Measurements from ENCODE around the gene CCDC12. TPM values are rescaled to one million over a fixed set of nuclear protein-coding genes. Genes with fewer than 3 reads are reported as not detected.
A peak's percentile ranks its signal among the peaks of the same experiment; 100 is the strongest.

CCDC12 gene
- total RNA-seq, 4 donors from 2014 or later, result 55.5 to 87.5 (median 67.5) TPM

GRCh38 chr3:46958467-46959160 lies 17.9 kb downstream of the CCDC12 start:
- Histone ChIP-seq H3K4me3 (no peak overlapping the region), H3K36me3 (peaks cover 0 to 27% (median 0%) of the 10 kb centered on the region in 3 donors), H3K9me3 (no peaks in the 10 kb centered on the region), H3K4me1 (peaks cover 36 to 80% (median 65%) of the 10 kb centered on the region in 3 donors), H3K27ac (peak overlapping the region; percentile 64 to 84 (median 80)), H3K27me3 (no peaks in the 10 kb centered on the region)
- TF ChIP-seq CTCF (IDR thresholded peaks at IDR 0.05) (no peak), POLR2A (IDR thresholded peaks at IDR 0.05) (no peak)
- WGBS, 2 donors, result 80 to 86% methylated on average over 9 of the region's 9 CpGs
- intact Hi-C loops (cut with DNase I), result no loop called here
- no peak for DNase-seq

- DNase-seq, result no peak
- Histone ChIP-seq H3K27ac (peak overlapping the region in 2 of 4 donors; percentile 63 to 72), H3K9me3 (no peaks in the 10 kb centered on the region), H3K4me3 (no peak overlapping the region), H3K36me3 (peaks cover 0 to 20% (median 0%) of the 10 kb centered on the region in 3 donors), H3K4me1 (peaks cover 38 to 94% (median 72%) of the 10 kb centered on the region in 3 donors), H3K27me3 (no peaks in the 10 kb centered on the region)
- TF ChIP-seq POLR2A (IDR thresholded peaks at IDR 0.05) (no peak), CTCF (IDR thresholded peaks at IDR 0.05) (no peak)
- intact Hi-C loops (cut with DNase I), result no loop called here
- 61 to 80% methylated on average over 9 to 11 of the region's 11 CpGs for WGBS, 2 donors
Measured at GRCh38 chr3:46957092-46957820, 19.3 kb downstream of the CCDC12 start.

GRCh38 chr3:46955801-46956259 lies 20.7 kb downstream of the CCDC12 start:
- Histone ChIP-seq H3K4me3 (no peak overlapping the region), H3K4me1 (peaks cover 37 to 93% (median 69%) of the 10 kb centered on the region in 3 donors), H3K27ac (peak overlapping the region; percentile 10 to 72 (median 48)), H3K36me3 (peaks cover 0 to 20% (median 0%) of the 10 kb centered on the region in 3 donors), H3K27me3 (no peaks in the 10 kb centered on the region), H3K9me3 (no peaks in the 10 kb centered on the region)
- intact Hi-C loops (cut with DNase I), result no loop called here
- TF ChIP-seq POLR2A (IDR thresholded peaks at IDR 0.05) (no peak), CTCF (IDR thresholded peaks at IDR 0.05) (no peak)
- DNase-seq, result no peak
- whole genome bisulfite sequencing, 2 donors, result 58 to 67% methylated on average over 3 of the region's 3 CpGs

GRCh38 chr3:46955157-46955556 lies 21.4 kb downstream of the CCDC12 start:
- Histone ChIP-seq H3K4me3 (no peak overlapping the region), H3K27ac (peak overlapping the region; percentile 32 to 72 (median 50)), H3K36me3 (peaks cover 0 to 20% (median 0%) of the 10 kb centered on the region in 3 donors), H3K4me1 (peaks cover 31 to 93% (median 69%) of the 10 kb centered on the region in 3 donors), H3K9me3 (no peaks in the 10 kb centered on the region), H3K27me3 (no peaks in the 10 kb centered on the region)
- intact Hi-C loops (cut with DNase I), result no loop called here
- no peak for DNase-seq
- no peak for TF ChIP-seq POLR2A (IDR thresholded peaks at IDR 0.05)
- no peak for TF ChIP-seq CTCF (IDR thresholded peaks at IDR 0.05)
- whole genome bisulfite sequencing, 2 donors, result 60 to 80% methylated on average over 2 to 5 of the region's 5 CpGs

GRCh38 chr3:46954178-46954577 lies 22.4 kb downstream of the CCDC12 start:
- intact Hi-C loops (cut with DNase I), result no loop called here
- Histone ChIP-seq H3K36me3 (peaks cover 0 to 20% (median 0%) of the 10 kb centered on the region in 3 donors), H3K9me3 (no peaks in the 10 kb centered on the region), H3K4me1 (peaks cover 31 to 93% (median 69%) of the 10 kb centered on the region in 3 donors), H3K27me3 (no peaks in the 10 kb centered on the region), H3K27ac (peak overlapping the region in 3 of 4 donors; percentile 50 to 72 (median 63)), H3K4me3 (no peak overlapping the region)
- DNase-seq, result no peak
- no peak for TF ChIP-seq POLR2A (IDR thresholded peaks at IDR 0.05)
- TF ChIP-seq CTCF (IDR thresholded peaks at IDR 0.05), result no peak
- WGBS, 2 donors, result 57 to 62% methylated on average over 3 of the region's 3 CpGs
